ENCODE results near the gene FRMD4A.

DNA sequence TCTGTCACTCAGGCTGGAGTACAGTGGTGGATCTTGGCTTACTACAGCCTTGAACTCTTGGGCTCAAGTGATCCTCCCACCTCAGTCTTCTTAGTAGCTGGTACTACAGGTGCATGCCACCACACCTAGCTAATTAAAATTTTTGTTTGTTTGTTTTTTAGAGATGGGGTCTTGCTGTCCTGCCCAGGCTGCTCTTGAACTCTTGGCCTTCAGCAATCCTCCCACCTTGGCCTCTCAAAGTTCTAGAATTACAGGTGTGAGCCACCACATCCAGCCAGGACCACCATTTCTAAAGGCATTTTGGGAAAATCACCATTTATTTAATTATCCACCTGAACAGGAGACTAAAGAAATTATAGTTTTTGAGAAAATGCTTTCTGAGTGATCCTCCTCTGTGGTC lies 491.7 kb downstream of the FRMD4A start:
- no peak for TF ChIP-seq POLR2A (IDR thresholded peaks at IDR 0.05)
- TF ChIP-seq, protein P1, sequence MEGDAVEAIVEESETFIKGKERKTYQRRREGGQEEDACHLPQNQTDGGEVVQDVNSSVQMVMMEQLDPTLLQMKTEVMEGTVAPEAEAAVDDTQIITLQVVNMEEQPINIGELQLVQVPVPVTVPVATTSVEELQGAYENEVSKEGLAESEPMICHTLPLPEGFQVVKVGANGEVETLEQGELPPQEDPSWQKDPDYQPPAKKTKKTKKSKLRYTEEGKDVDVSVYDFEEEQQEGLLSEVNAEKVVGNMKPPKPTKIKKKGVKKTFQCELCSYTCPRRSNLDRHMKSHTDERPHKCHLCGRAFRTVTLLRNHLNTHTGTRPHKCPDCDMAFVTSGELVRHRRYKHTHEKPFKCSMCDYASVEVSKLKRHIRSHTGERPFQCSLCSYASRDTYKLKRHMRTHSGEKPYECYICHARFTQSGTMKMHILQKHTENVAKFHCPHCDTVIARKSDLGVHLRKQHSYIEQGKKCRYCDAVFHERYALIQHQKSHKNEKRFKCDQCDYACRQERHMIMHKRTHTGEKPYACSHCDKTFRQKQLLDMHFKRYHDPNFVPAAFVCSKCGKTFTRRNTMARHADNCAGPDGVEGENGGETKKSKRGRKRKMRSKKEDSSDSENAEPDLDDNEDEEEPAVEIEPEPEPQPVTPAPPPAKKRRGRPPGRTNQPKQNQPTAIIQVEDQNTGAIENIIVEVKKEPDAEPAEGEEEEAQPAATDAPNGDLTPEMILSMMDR (IDR thresholded peaks at IDR 0.05): no peak
